Kidney (tissue), 14 donors: ENCODE data around the gene SLC35F2. TPM values are rescaled to one million over a fixed set of nuclear protein-coding genes. Genes with fewer than 3 reads are reported as not detected.
"Not testable (repeated sequence)": the region's sequence is repeated elsewhere in the genome, so short reads cannot be mapped to it uniquely, and the experiment has no call there.

Source experiments
- DNase-seq, 5 donors: peaks; one replicate each; pipeline ENCODE4 v3.0.0-alpha.2; 2013 to 2020
- FAIRE-seq: peaks from 2 replicates; lab custom pipeline; 2012; peaks lifted over from hg19 to GRCh38; lab: Jason Lieb, UNC
- H3K27ac ChIP-seq, 2 donors: one replicate each; pipeline ENCODE4 v1.7.0; 2013; ENCODE audit warnings: low read depth in 2 of 2, low read length in 2 of 2, inconsistent platforms in 1 of 2
- H3K27me3 ChIP-seq: one replicate; pipeline ENCODE4 v1.7.1; 2013; ENCODE audit warnings: low read length, inconsistent platforms; ENCODE audit not compliant: control insufficient read depth, insufficient read depth
- H3K36me3 ChIP-seq, 3 donors: one replicate each; pipeline versions ENCODE4 v1.7.0 to v1.7.1; 2013; ENCODE audit warnings: low read length in 3 of 3, control low read depth in 1 of 3, inconsistent platforms in 1 of 3; ENCODE audit not compliant: insufficient read depth in 3 of 3, control insufficient read depth in 2 of 3
- H3K4me1 ChIP-seq, 3 donors: one replicate each; pipeline versions ENCODE4 v1.7.0 to v1.7.1; 2013; ENCODE audit warnings: low read length in 3 of 3, inconsistent platforms in 1 of 3, low read depth in 1 of 3; ENCODE audit not compliant: control insufficient read depth in 2 of 3, insufficient read depth in 2 of 3
- H3K4me3 ChIP-seq, 3 donors: one replicate each; pipeline versions ENCODE4 v1.7.0 to v1.8.1; 2013; ENCODE audit warnings: low read length in 3 of 3, control low read depth in 1 of 3, inconsistent platforms in 1 of 3
- H3K9ac ChIP-seq, 3 donors: one replicate each; pipeline versions ENCODE4 v1.7.0 to v1.7.1; 2013; ENCODE audit warnings: low read length in 3 of 3, control low read depth in 1 of 3, inconsistent platforms in 1 of 3
- H3K9me3 ChIP-seq, 3 donors: one replicate each; pipeline versions ENCODE4 v1.7.0 to v1.7.1; 2013; ENCODE audit warnings: low read length in 3 of 3, control low read depth in 1 of 3, inconsistent platforms in 1 of 3; ENCODE audit not compliant: control insufficient read depth in 2 of 3, insufficient read depth in 1 of 3
- intact Hi-C: fragments of 100-400 bp; cut with DNase I; formaldehyde crosslinking; loops from one replicate; pipeline ENCODE4 v1.11.1; 2022
- polyA plus RNA-seq: library from polyadenylated mRNA; stranded (reverse); fragments of 350-450 nt; fragmentation: Illumina TruSeq; extraction: RNeasy Lipid Tissue Mini Kit (QIAGEN cat#74804); gene quantifications from one replicate; pipeline ENCODE4 v1.2.3, GENCODE V29; 2014; ENCODE audit warnings: low read depth, low replicate concordance; ENCODE audit not compliant: insufficient read depth
- total RNA-seq: library from RNA; stranded (reverse); fragmentation: NEBNext Ultra II Directional; extraction: Animal tissue kit (Norgen Biotek cat#: 25700); gene quantifications from one replicate; pipeline ENCODE4 v1.2.1, GENCODE V29; 2021
- TF ChIP-seq, protein P1 (sequence below): IDR thresholded peaks from 3 replicates; pipeline ENCODE4 v1.5.1; 2012; ENCODE audit warnings: mild to moderate bottlenecking, moderate library complexity, borderline replicate concordance; ENCODE audit not compliant: insufficient read depth; ENCODE audit errors: extremely low read depth
- donor health status: control.
- donor health status: control.
- donor health status: control.
- donor health status: control.
- donor health status: control.
- donor health status: DM: yes; HTN: yes; CAD: no.
- donor health status: Normal renal cell carcinoma (clear cell type).

Gene SLC35F2
- total and polyA plus RNA-seq, 2 donors from 2014 or later = 10.2 to 16.6 TPM

DNA sequence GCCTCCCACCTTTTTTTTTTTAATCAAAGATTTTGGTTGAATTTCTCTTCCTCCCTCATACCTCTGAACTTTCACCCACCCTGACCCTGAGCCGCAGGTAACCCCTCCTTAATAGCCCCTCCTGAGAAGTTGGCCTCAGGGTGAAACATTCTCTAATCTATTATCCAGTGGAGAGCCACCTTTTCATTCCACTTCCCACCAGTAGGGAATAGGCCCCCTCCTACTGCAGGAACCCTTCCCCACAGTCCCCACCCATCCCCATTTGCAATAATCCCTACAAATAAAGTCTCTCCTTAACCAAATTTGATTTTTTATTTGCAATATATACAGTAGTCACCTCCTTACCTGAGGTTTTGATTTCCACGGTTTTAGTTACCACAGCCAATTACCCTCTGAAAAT lies 2.1 kb upstream of the SLC35F2 start:
- FAIRE-seq (no peak), DNase-seq (no peak)
- TF ChIP-seq, protein P1, sequence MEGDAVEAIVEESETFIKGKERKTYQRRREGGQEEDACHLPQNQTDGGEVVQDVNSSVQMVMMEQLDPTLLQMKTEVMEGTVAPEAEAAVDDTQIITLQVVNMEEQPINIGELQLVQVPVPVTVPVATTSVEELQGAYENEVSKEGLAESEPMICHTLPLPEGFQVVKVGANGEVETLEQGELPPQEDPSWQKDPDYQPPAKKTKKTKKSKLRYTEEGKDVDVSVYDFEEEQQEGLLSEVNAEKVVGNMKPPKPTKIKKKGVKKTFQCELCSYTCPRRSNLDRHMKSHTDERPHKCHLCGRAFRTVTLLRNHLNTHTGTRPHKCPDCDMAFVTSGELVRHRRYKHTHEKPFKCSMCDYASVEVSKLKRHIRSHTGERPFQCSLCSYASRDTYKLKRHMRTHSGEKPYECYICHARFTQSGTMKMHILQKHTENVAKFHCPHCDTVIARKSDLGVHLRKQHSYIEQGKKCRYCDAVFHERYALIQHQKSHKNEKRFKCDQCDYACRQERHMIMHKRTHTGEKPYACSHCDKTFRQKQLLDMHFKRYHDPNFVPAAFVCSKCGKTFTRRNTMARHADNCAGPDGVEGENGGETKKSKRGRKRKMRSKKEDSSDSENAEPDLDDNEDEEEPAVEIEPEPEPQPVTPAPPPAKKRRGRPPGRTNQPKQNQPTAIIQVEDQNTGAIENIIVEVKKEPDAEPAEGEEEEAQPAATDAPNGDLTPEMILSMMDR = no peak
- no peak overlapping the region for H3K4me3 ChIP-seq
- H3K27ac ChIP-seq = no peak overlapping the region
- no peaks in the 10 kb centered on the region for H3K9me3 ChIP-seq
- peaks cover 0 to 2% (median 0%) of the 10 kb centered on the region in 3 donors for H3K4me1 ChIP-seq
- H3K9ac ChIP-seq = no peak overlapping the region
- H3K36me3 ChIP-seq = no peaks in the 10 kb centered on the region
- H3K27me3 ChIP-seq = no peaks in the 10 kb centered on the region
- intact Hi-C loops = no loop called here

DNA sequence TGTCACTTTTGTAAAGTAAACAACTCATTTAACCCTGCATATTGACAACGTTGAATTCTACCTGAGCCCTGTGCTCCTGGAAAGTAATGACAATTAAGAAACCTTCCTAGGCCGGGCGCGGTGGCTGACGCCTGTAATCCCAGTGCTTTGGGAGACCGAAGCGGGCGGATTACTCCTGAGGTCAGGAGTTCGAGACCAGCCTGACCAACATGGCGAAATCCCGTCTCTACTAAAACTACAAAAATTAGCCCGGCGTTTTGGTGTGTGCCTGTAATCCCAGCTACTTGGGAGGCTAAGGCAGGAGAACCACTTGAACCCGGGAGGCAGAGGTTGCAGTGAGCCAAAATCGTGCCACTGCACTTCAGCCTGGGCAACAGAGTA lies 1.6 kb upstream of the SLC35F2 start:
- H3K27ac ChIP-seq, H3K9me3 ChIP-seq, DNase-seq, intact Hi-C loops, FAIRE-seq, H3K27me3 ChIP-seq, H3K36me3 ChIP-seq, H3K4me1 ChIP-seq: not testable (repeated sequence)
- peak overlapping the region in 1 of 3 donors; percentile 29 for H3K9ac ChIP-seq
- peak overlapping the region in 2 of 3 donors; percentile 61 to 66 for H3K4me3 ChIP-seq

DNA sequence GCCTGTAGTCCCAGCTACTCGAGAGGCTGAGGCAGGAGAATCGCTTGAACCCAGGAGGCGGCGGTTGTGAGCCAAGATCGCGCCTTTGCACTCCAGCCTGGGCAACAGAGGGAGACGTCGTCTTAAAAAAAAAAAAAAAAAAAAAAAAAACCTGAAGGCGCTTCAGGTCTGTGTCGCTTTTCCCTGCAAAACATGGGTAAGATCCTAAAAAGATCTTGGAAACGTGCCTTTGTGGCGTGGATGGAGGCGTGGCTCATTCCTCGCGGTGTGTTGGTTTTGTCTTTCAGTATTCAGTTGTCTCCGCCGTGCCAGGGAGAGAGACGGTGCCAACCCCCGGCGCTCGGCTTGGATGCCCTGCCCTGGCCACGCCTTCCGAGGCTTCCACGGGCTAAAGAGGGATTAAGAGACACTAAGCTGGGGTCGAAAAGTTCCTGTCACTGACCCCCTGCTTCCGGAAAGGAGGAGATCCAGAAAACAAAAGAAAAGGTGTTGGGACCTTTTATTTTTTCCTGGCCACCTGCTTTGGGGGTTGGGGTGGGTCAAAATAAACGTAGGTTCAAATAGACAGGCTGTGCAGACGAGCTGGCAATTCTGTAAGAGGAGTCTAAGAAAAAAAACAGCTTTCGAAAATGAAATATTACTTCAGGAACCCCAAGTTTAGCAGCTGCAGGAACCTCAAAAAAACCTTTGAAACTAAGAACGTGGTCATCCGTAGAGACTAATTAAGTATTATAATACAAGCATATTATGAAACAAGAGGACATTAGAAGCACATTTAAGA lies 1.1 kb upstream of the SLC35F2 start:
- Histone ChIP-seq H3K9ac (peak overlapping the region; percentile 16 to 29 (median 17)), H3K36me3 (no peaks in the 10 kb centered on the region), H3K27ac (no peak overlapping the region), H3K9me3 (no peaks in the 10 kb centered on the region), H3K27me3 (no peaks in the 10 kb centered on the region), H3K4me1 (peaks cover 0 to 2% (median 0%) of the 10 kb centered on the region in 3 donors), H3K4me3 (peak overlapping the region; percentile 61 to 66 (median 65))
- FAIRE-seq = no peak
- TF ChIP-seq, protein P1 = no peak
- DNase-seq = peak; percentile 29 to 78 (median 50)
- intact Hi-C loops = no loop called here

DNA sequence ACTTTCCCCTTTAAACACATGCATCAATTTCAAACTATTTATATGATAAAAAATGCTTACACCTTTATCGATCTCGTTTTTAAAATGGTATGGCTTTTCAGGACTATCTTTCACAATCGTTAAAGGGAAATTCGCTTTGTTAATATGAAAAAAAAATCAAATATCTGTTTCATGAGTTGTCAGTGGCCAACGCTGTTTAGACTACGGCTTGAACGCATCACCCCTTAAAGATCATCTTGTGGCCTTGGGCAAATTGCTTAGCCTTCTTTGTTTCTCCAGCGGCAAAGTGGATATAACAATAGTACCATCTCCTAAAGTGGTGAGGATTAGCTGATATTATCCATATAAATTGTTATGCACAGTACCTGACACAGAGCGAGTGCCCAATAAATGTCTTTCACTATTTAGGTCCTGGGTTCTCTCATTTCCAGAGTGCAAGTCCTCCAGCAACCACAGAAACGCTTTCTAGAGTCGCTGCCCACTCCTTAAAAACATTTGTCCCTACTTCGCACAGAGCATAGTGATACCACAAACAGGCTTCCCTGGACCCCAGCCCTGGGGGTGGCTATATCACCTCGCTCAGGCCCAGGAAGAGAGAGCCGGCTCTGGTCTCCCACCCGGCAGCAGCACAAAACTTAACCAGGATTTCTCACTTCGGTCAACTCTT lies 904 bp downstream of the SLC35F2 start:
- DNase-seq = no peak
- H3K4me3 ChIP-seq = peak overlapping the region; percentile 61 to 81 (median 62)
- no peaks in the 10 kb centered on the region for H3K36me3 ChIP-seq
- no peaks in the 10 kb centered on the region for H3K27me3 ChIP-seq
- no peaks in the 10 kb centered on the region for H3K9me3 ChIP-seq
- TF ChIP-seq, protein P1 = no peak
- peaks cover 0 to 2% (median 0%) of the 10 kb centered on the region in 3 donors for H3K4me1 ChIP-seq
- H3K27ac ChIP-seq = peak overlapping the region; percentile 45 to 65
- peak overlapping the region in 2 of 3 donors; percentile 10 to 64 for H3K9ac ChIP-seq
- no peak for FAIRE-seq
- intact Hi-C loops = no loop called here
